ENCODE data around the gene GGACT.

The GGACT gene

DNA sequence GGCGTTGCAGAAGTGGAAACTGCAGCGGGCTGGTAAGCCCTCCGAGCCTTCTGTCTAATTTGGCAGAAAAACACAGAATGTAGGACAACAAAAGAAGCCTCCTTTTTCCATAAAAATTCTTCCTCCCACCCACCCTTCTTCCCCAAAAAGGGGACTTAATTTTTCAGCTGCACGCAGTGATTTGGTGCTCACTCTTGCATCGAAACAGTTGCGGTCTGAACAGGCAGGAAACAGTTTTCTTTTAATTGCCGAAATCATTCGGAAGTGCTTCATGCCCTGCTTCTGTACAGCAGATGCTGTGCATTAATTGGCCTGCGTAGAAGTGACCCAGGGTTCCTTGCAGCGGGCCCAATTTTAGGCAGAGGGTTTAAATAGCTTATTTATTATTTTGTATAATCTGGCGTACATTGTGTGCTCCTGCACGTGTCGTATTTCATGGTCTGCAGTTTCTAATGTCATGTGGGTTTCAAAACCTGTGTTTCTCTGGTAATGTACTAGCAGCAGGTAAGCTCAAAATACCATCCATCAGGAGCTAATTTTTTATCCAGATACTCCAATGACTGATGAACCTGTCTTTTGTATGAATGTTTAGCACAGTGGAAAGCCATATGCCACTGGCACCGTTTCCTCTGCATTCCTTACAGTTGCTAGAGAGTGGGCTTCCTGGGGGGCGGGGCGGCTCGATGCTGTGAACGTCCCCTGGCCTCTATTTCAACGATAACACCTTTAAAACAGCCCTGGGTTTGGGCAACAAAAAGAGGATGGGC, 66.6 kb downstream of the GGACT start:
- Histone ChIP-seq H4K8ac (ENCODE audit: low read depth, low read length) (no peak overlapping the region), H3K4me3 (ENCODE audit: low read depth, low read length) (no peak overlapping the region), H2BK5ac (ENCODE audit: low read depth, low read length, poor library complexity) (no peak overlapping the region), H3K4me1 (ENCODE audit: control insufficient read depth in 1 of 2, insufficient read depth in 2 of 2, low read length in 2 of 2) (peaks cover 16% of the 10 kb centered on the region in 2 experiments), H3K9ac (ENCODE audit: low read length) (no peak overlapping the region), H4K12ac (ENCODE audit: low read depth, low read length) (no peak overlapping the region), H4K91ac (ENCODE audit: low read depth, low read length) (no peak overlapping the region), H3K27me3 (ENCODE audit: insufficient read depth, low read length) (no peaks in the 10 kb centered on the region), H2BK12ac (ENCODE audit: low read length) (no peak overlapping the region), H3K18ac (ENCODE audit: low read length) (no peak overlapping the region), H3K9me3 (ENCODE audit: insufficient read depth, low read depth, low read length) (no peaks in the 10 kb centered on the region), H2AK5ac (ENCODE audit: low read length) (no peak overlapping the region), H3K14ac (ENCODE audit: low read length) (no peak overlapping the region), H3K79me2 (ENCODE audit: control insufficient read depth, insufficient read depth, low read length, poor library complexity) (no peaks in the 10 kb centered on the region), H3K23ac (ENCODE audit: low read length) (no peak overlapping the region), H2BK120ac (ENCODE audit: insufficient read depth, low read length, poor library complexity) (no peak overlapping the region), H2AFZ (ENCODE audit: insufficient read depth, low read length, poor library complexity) (no peak overlapping the region), H3K27ac (ENCODE audit: low read depth, low read length) (no peak overlapping the region), H3K4ac (ENCODE audit: low read depth, low read length) (no peak overlapping the region), H3K36me3 (ENCODE audit: control insufficient read depth in 1 of 2, insufficient read depth in 2 of 2, low read length in 2 of 2) (no peaks in the 10 kb centered on the region), H3K79me1 (ENCODE audit: low read length) (peaks cover 2% of the 10 kb centered on the region), H3K4me2 (ENCODE audit: low read length) (no peak overlapping the region)
- no peak for DNase-seq
- WGBS (ENCODE audit: extremely low coverage, insufficient coverage, insufficient read length) = no CpG with 5 or more reads among the region's 19 CpGs

DNA sequence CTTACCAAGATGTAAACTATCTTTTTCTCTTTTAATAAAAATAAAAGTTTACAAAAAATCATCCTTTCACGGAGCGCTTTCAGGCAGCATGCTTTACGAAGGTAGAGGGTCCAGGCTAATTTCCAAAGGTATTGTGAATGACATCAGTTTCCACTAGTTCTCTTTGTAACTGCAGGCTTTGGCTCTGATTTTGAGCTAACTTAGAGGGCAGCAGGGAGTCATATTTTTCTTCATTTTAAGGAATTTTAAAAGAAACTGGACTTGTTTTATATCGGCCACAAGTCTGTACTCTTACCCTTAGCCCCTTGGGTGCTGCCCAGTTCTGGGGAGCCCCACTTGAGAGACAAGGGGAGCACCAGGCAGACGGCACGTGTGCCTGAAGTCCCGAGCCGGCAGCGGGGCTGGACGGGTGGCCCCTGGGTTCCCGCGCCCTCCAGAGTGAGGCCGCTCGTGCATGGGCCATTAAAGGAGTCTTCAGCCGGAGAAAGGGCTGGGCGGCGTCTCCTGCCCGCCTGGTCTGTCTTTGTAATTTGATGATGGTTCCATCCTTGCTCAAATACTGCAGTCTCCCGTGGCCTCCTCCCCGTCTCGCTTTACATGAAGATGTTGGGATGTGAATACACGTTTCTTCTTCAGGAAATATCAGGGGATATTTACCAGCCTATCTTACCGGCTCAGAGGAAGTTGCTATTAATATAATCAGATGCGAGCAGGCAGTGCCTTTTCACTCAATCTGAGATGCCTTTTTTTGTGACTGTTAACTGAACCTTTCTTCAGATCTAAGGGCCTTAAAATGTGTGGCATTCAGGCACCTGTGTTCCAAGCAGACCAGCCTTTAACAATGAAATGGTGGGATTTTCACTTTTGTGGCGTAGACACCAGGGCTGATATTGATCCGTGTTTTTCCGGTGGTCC, 67.4 kb downstream of the GGACT start:
- no peak overlapping the region for H4K91ac ChIP-seq (ENCODE audit: low read depth, low read length)
- peaks cover 10% of the 10 kb centered on the region in 2 experiments for H3K4me1 ChIP-seq (ENCODE audit: control insufficient read depth in 1 of 2, insufficient read depth in 2 of 2, low read length in 2 of 2)
- no peak overlapping the region for H2BK5ac ChIP-seq (ENCODE audit: low read depth, low read length, poor library complexity)
- no peak overlapping the region for H2AFZ ChIP-seq (ENCODE audit: insufficient read depth, low read length, poor library complexity)
- H3K9ac ChIP-seq (ENCODE audit: low read length) = no peak overlapping the region
- H3K14ac ChIP-seq (ENCODE audit: low read length) = no peak overlapping the region
- no peaks in the 10 kb centered on the region for H3K79me1 ChIP-seq (ENCODE audit: low read length)
- no peak overlapping the region for H3K27ac ChIP-seq (ENCODE audit: low read depth, low read length)
- no peak overlapping the region for H2BK12ac ChIP-seq (ENCODE audit: low read length)
- no peak overlapping the region for H4K8ac ChIP-seq (ENCODE audit: low read depth, low read length)
- no CpG with 5 or more reads among the region's 27 CpGs for WGBS (ENCODE audit: extremely low coverage, insufficient coverage, insufficient read length)
- H3K4ac ChIP-seq (ENCODE audit: low read depth, low read length) = no peak overlapping the region
- H3K27me3 ChIP-seq (ENCODE audit: insufficient read depth, low read length) = no peaks in the 10 kb centered on the region
- no peak overlapping the region for H2AK5ac ChIP-seq (ENCODE audit: low read length)
- H3K9me3 ChIP-seq (ENCODE audit: insufficient read depth, low read depth, low read length) = no peaks in the 10 kb centered on the region
- no peak overlapping the region for H4K12ac ChIP-seq (ENCODE audit: low read depth, low read length)
- H3K4me2 ChIP-seq (ENCODE audit: low read length) = no peak overlapping the region
- no peaks in the 10 kb centered on the region for H3K36me3 ChIP-seq (ENCODE audit: control insufficient read depth in 1 of 2, insufficient read depth in 2 of 2, low read length in 2 of 2)
- H3K79me2 ChIP-seq (ENCODE audit: control insufficient read depth, insufficient read depth, low read length, poor library complexity) = no peaks in the 10 kb centered on the region
- no peak for DNase-seq
- no peak overlapping the region for H2BK120ac ChIP-seq (ENCODE audit: insufficient read depth, low read length, poor library complexity)
- no peak overlapping the region for H3K23ac ChIP-seq (ENCODE audit: low read length)
- H3K18ac ChIP-seq (ENCODE audit: low read length) = no peak overlapping the region
- H3K4me3 ChIP-seq (ENCODE audit: low read depth, low read length) = no peak overlapping the region

DNA sequence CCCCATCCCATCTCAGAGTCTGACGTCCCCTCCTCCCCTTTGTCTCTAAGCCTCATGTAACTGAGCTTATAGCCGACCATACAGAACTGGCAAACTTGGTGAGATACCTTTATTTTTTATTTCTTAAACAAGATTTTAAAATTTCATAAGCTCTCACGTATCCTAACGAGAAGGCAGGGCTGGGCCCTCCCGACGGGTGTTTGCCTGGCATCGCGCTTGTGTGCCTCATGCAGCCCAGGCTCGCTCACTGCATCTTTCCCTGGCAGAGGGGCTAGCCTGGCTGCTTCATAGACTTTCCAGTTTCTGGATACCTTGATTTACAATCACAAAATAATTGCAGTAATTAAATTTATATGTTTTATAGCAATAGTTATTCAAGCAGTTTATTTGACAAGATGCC, 69.0 kb downstream of the GGACT start:
- no peak overlapping the region for H4K8ac ChIP-seq (ENCODE audit: low read depth, low read length)
- no peak overlapping the region for H2BK120ac ChIP-seq (ENCODE audit: insufficient read depth, low read length, poor library complexity)
- no peak overlapping the region for H3K27ac ChIP-seq (ENCODE audit: low read depth, low read length)
- no peak overlapping the region for H3K18ac ChIP-seq (ENCODE audit: low read length)
- no peak overlapping the region for H4K12ac ChIP-seq (ENCODE audit: low read depth, low read length)
- no peak overlapping the region for H3K4me2 ChIP-seq (ENCODE audit: low read length)
- H3K4ac ChIP-seq (ENCODE audit: low read depth, low read length) = no peak overlapping the region
- H2BK5ac ChIP-seq (ENCODE audit: low read depth, low read length, poor library complexity) = no peak overlapping the region
- H3K14ac ChIP-seq (ENCODE audit: low read length) = no peak overlapping the region
- WGBS (ENCODE audit: extremely low coverage, insufficient coverage, insufficient read length) = no CpG with 5 or more reads among the region's 9 CpGs
- H3K36me3 ChIP-seq (ENCODE audit: control insufficient read depth in 1 of 2, insufficient read depth in 2 of 2, low read length in 2 of 2) = peaks cover 0 to 2% of the 10 kb centered on the region in 2 experiments
- no peaks in the 10 kb centered on the region for H3K27me3 ChIP-seq (ENCODE audit: insufficient read depth, low read length)
- H3K9ac ChIP-seq (ENCODE audit: low read length) = no peak overlapping the region
- no peak for DNase-seq
- no peak overlapping the region for H3K23ac ChIP-seq (ENCODE audit: low read length)
- no peak overlapping the region for H2BK12ac ChIP-seq (ENCODE audit: low read length)
- no peak overlapping the region for H4K91ac ChIP-seq (ENCODE audit: low read depth, low read length)
- peaks cover 2% of the 10 kb centered on the region for H3K9me3 ChIP-seq (ENCODE audit: insufficient read depth, low read depth, low read length)
- no peaks in the 10 kb centered on the region for H3K79me1 ChIP-seq (ENCODE audit: low read length)
- H2AK5ac ChIP-seq (ENCODE audit: low read length) = no peak overlapping the region
- H3K79me2 ChIP-seq (ENCODE audit: control insufficient read depth, insufficient read depth, low read length, poor library complexity) = no peaks in the 10 kb centered on the region
- peaks cover 0 to 2% of the 10 kb centered on the region in 2 experiments for H3K4me1 ChIP-seq (ENCODE audit: control insufficient read depth in 1 of 2, insufficient read depth in 2 of 2, low read length in 2 of 2)
- no peak overlapping the region for H3K4me3 ChIP-seq (ENCODE audit: low read depth, low read length)
- H2AFZ ChIP-seq (ENCODE audit: insufficient read depth, low read length, poor library complexity) = no peak overlapping the region

DNA sequence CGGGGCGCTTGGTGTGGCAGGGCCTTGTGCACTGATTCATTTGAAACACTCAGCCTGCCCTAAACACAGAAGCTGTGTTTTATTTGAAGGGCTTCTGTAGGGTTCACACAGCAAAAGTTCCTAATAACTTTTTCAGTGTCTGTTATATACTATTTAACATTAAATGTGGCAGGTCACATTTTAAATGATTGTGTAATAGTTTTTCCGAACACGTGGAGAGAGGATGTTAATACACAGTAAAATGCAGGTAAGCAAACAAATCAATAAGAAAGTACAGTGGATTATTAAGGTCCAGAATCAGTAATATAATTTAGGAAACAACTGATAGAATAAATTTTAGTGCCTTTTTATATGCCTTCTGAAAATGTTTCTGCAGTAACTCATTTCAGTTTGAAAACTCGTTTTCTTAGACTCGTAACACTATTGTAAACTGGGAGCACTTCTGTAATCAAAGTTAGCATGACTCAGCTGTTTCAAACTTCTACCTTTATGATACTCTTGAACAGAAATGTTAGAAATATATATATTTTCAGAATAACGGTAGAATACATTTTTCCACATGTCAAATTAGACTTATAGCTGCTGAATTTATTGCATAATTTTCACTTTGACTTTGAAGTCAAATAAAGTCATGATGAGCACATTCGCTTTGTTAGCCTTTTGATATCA, 70.1 kb downstream of the GGACT start:
- Histone ChIP-seq H3K79me1 (ENCODE audit: low read length) (no peaks in the 10 kb centered on the region), H3K27ac (ENCODE audit: low read depth, low read length) (no peak overlapping the region), H3K36me3 (ENCODE audit: control insufficient read depth in 1 of 2, insufficient read depth in 2 of 2, low read length in 2 of 2) (peaks cover 0 to 2% of the 10 kb centered on the region in 2 experiments), H2AFZ (ENCODE audit: insufficient read depth, low read length, poor library complexity) (no peak overlapping the region), H3K14ac (ENCODE audit: low read length) (no peak overlapping the region), H3K23ac (ENCODE audit: low read length) (no peak overlapping the region), H2BK12ac (ENCODE audit: low read length) (no peak overlapping the region), H3K4me2 (ENCODE audit: low read length) (no peak overlapping the region), H3K79me2 (ENCODE audit: control insufficient read depth, insufficient read depth, low read length, poor library complexity) (no peaks in the 10 kb centered on the region), H3K18ac (ENCODE audit: low read length) (no peak overlapping the region), H3K9ac (ENCODE audit: low read length) (no peak overlapping the region), H2BK5ac (ENCODE audit: low read depth, low read length, poor library complexity) (no peak overlapping the region), H2AK5ac (ENCODE audit: low read length) (no peak overlapping the region), H3K4me1 (ENCODE audit: control insufficient read depth in 1 of 2, insufficient read depth in 2 of 2, low read length in 2 of 2) (peaks cover 0 to 2% of the 10 kb centered on the region in 2 experiments), H2BK120ac (ENCODE audit: insufficient read depth, low read length, poor library complexity) (no peak overlapping the region), H3K27me3 (ENCODE audit: insufficient read depth, low read length) (no peaks in the 10 kb centered on the region), H4K8ac (ENCODE audit: low read depth, low read length) (no peak overlapping the region), H4K12ac (ENCODE audit: low read depth, low read length) (no peak overlapping the region), H3K9me3 (ENCODE audit: insufficient read depth, low read depth, low read length) (peaks cover 2% of the 10 kb centered on the region), H3K4me3 (ENCODE audit: low read depth, low read length) (no peak overlapping the region), H3K4ac (ENCODE audit: low read depth, low read length) (no peak overlapping the region), H4K91ac (ENCODE audit: low read depth, low read length) (no peak overlapping the region)
- no peak for DNase-seq
- no CpG with 5 or more reads among the region's 8 CpGs for WGBS (ENCODE audit: extremely low coverage, insufficient coverage, insufficient read length)

All from trophoblast cell (in vitro differentiated cells and primary cell).